K562 (cell line): ENCODE data around the gene SELENOI. TPM values are rescaled to one million over a fixed set of nuclear protein-coding genes. Genes with fewer than 3 reads are reported as not detected.
"Not testable (repeated sequence)": the region's sequence is repeated elsewhere in the genome, so short reads cannot be mapped to it uniquely, and the experiment has no call there.

ENCODE experiments used
- ATAC-seq: fragments of 200-7000 bp; cut with Tn5 transposase; 3 replicates; pipeline ENCODE4 v1.9.1; 2020; ENCODE audit warnings: moderate library complexity
- BruUV-seq: library from RNA; stranded (reverse); fragments of 400-500 nt; replicated peaks from 2 replicates; lab custom pipeline; 2021; lab: Mats Ljungman, UMichigan
- CTCF ChIA-PET: fragments of 300-600 bp; formaldehyde crosslinking; extraction: SDS; loops from one replicate; lab custom pipeline; 2021; ENCODE audit warnings: low intra/inter-chr PET ratio; lab: Yijun Ruan, JAX
- POLR2A ChIA-PET: fragments of 300-600, 350-650 bp; sonication (Branson Sonifier 250); formaldehyde crosslinking; extraction: SDS; loops from one replicate; lab custom pipeline; 2021; ENCODE audit warnings: antibody characterized with exemption, inconsistent platforms; lab: Yijun Ruan, JAX
- DNase-seq, 4 experiments: peaks; one replicate each; pipeline versions ENCODE4 v3.0.0 to v3.0.0-alpha.2; 2011 to 2018; ENCODE audit warnings: low spot score in 3 of 4, mixed read lengths in 3 of 4; ENCODE audit errors: extremely low read depth in 1 of 4
- FAIRE-seq: peaks from 2 replicates; lab custom pipeline; 2011; peaks lifted over from hg19 to GRCh38; lab: Jason Lieb, UNC
- H2AFZ ChIP-seq: 2 replicates; pipeline ENCODE4 v1.6.0; 2011; ENCODE audit warnings: low read depth, low read length, control low read depth, inconsistent platforms
- H3K27ac ChIP-seq: fragments of 200-600 bp; 3 replicates; pipeline ENCODE4 v1.8.0; 2011; ENCODE audit warnings: low read depth, mild to moderate bottlenecking, control low read depth, inconsistent platforms, low read length, moderate library complexity, mixed read lengths; ENCODE audit errors: extremely low read depth
- H3K27me3 ChIP-seq, 2 experiments: fragments of 300-600 bp in 1 of 2; 2 replicates in 1 of 2; 3 replicates in 1 of 2; pipeline versions ENCODE4 v1.6.0 to v1.8.0; 2011; ENCODE audit warnings: inconsistent platforms in 2 of 2, low read length in 2 of 2, mild to moderate bottlenecking in 1 of 2, mixed read lengths in 1 of 2, moderate library complexity in 1 of 2; ENCODE audit not compliant: control insufficient read depth in 2 of 2, insufficient read depth in 2 of 2
- H3K36me3 ChIP-seq: fragments of 300-600 bp; 3 replicates; pipeline ENCODE4 v1.8.0; 2011; ENCODE audit warnings: mild to moderate bottlenecking, low read length, inconsistent platforms; ENCODE audit not compliant: control insufficient read depth, insufficient read depth
- H3K4me1 ChIP-seq, 2 experiments: fragments of 200-600 bp in 1 of 2; replicated peaks in 1 of 2; 2 replicates in 1 of 2; 3 replicates in 1 of 2; pipeline versions ENCODE4 v1.5.1 to v1.8.0; 2011; ENCODE audit warnings: inconsistent platforms in 2 of 2, low read length in 2 of 2, mild to moderate bottlenecking in 1 of 2, mixed read lengths in 1 of 2, moderate library complexity in 1 of 2; ENCODE audit not compliant: control insufficient read depth in 2 of 2, insufficient read depth in 2 of 2
- H3K4me2 ChIP-seq: 2 replicates; pipeline ENCODE4 v1.6.1; 2011; ENCODE audit warnings: low read length, control low read depth, inconsistent platforms, mixed read lengths; ENCODE audit not compliant: insufficient read depth
- H3K4me3 ChIP-seq: fragments of 200-600 bp; sonication (generic), shearing (Covaris generic); 2 replicates; pipeline ENCODE4 v1.5.1; 2016; ENCODE audit warnings: control low read depth, inconsistent platforms
- H3K79me2 ChIP-seq: fragments of 200-600 bp; 3 replicates; pipeline ENCODE4 v1.8.0; 2011; ENCODE audit warnings: low read length, inconsistent platforms; ENCODE audit not compliant: control insufficient read depth, insufficient read depth
- H3K9ac ChIP-seq, 2 experiments: 2 replicates each; pipeline versions ENCODE4 v1.6.0 to v1.6.1; 2011; ENCODE audit warnings: low read depth in 2 of 2, low read length in 2 of 2, control low read depth in 1 of 2, inconsistent platforms in 1 of 2, mild to moderate bottlenecking in 1 of 2, mixed read lengths in 1 of 2; ENCODE audit not compliant: insufficient read depth in 1 of 2
- H3K9me1 ChIP-seq: one replicate; pipeline ENCODE4 v1.6.0; 2011; ENCODE audit warnings: inconsistent platforms, mild to moderate bottlenecking, low read length, moderate library complexity; ENCODE audit not compliant: control insufficient read depth, insufficient read depth
- H3K9me3 ChIP-seq: replicated peaks from 2 replicates; pipeline ENCODE4 v1.5.1; 2011; ENCODE audit warnings: low read depth, low read length, inconsistent platforms; ENCODE audit not compliant: control insufficient read depth, insufficient read depth
- H4K20me1 ChIP-seq: replicated peaks from 2 replicates; pipeline ENCODE4 v1.6.1; 2011; ENCODE audit warnings: low read length, inconsistent platforms, mixed read lengths; ENCODE audit not compliant: control insufficient read depth, insufficient read depth
- CSDE1 ChIP-seq, 2 experiments: fragments of 450-650 bp; IDR thresholded peaks; 2 replicates each; pipeline ENCODE4 v1.6.1; 2016; ENCODE audit warnings: mild to moderate bottlenecking in 1 of 2
- FOSL1 ChIP-seq: fragments of 200-800 bp; sonication (Bioruptor generic); conservative IDR thresholded peaks from 2 replicates; pipeline ENCODE4 v1.6.1; 2016; ENCODE audit warnings: missing genetic modification characterization, missing compliant biosample characterization
- SETDB1 ChIP-seq: IDR thresholded peaks from one replicate; pipeline ENCODE4 v1.6.1; 2012; ENCODE audit warnings: low read length, control low read depth, inconsistent platforms
- SP1 ChIP-seq: sonication (generic); formaldehyde crosslinking; IDR thresholded peaks from 2 replicates; pipeline ENCODE4 v1.8.1; 2022; ENCODE audit warnings: mild to moderate bottlenecking, missing genetic modification reagents
- WGBS: fragments of 100-300 bp; shearing (Covaris generic); methylation state at CpG from one replicate; pipeline ENCODE4 v1.1.6; 2016; ENCODE audit warnings: low coverage, mixed read lengths; ENCODE audit not compliant: insufficient coverage; ENCODE audit errors: missing lambda C conversion rate; 5-methylcytosine and 5-hydroxymethylcytosine counted together
- in situ Hi-C: fragments of 300-500 bp; cut with MboI; formaldehyde crosslinking; loops from 4 replicates; pipeline ENCODE4 v1.15.0; 2018; ENCODE audit warnings: inconsistent platforms, mixed read lengths
- intact Hi-C: fragments of 100-400 bp; cut with micrococcal nuclease; formaldehyde crosslinking; loops from 2 replicates; pipeline ENCODE4 v1.14.2; 2022
- polyA plus RNA-seq, 8 experiments: library from polyadenylated mRNA; depleted of rRNA in 4 of 8; stranded (reverse) in 5 of 8; unstranded in 3 of 8; fragments of >200 nt; fragmentation: Nextera tagmentation in 2 of 8; fragmentation: Illumina TruSeq in 1 of 8; extraction: Ambion mirVana in 2 of 8; extraction: Trizol in 1 of 8; gene quantifications; 2 replicates each; pipeline versions ENCODE4 v1.2.1 to v1.2.3, GENCODE V29; 2011 to 2014; ENCODE audit warnings: inconsistent platforms in 1 of 8, missing spikeins in 1 of 8
- total RNA-seq, 7 experiments: library from RNA; depleted of rRNA in 6 of 7; stranded (reverse); fragments of >200 nt in 6 of 7; fragmentation: Illumina TruSeq in 2 of 7; extraction: Trizol in 2 of 7; gene quantifications; 2 replicates each; pipeline versions ENCODE4 v1.2.1 to v1.2.3, GENCODE V29; 2011 to 2021; ENCODE audit warnings: low replicate concordance in 1 of 7

The SELENOI gene
- total and polyA plus RNA-seq, 9 of the 15 experiments (the other 6 are each of a cell fraction or from before 2014, with no cell fraction given), result 9.6 to 46.9 (median 24.4) TPM

DNA sequence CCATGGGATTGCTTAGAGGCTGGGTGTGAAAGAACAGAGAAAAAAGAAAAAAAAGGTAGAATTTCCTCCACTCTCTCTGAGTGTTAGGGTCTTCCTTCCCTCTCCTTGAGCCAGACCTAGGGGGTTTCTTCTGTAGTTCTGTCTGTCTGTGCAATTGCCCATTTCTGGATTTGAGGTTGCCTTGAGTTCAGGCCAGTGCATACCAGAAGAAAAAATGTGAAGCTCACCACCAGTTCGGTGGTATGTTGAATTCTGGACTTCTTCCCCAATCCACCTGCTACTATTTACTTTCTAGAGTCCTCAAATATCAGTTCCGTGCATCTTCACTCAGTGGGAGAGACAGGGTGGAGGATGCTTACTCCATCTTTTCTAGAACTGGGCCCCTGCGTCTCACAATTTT lies 15.3 kb upstream of the SELENOI start:
- H4K20me1 ChIP-seq, result no peaks in the 10 kb centered on the region
- H3K36me3 ChIP-seq, result no peaks in the 10 kb centered on the region
- no peak for FAIRE-seq
- no peak overlapping the region for H3K4me2 ChIP-seq
- ChIA-PET POLR2A (interaction anchor here (1.2 kb wide), 1 partner anchor 86 kb away, joined by 3 read pairs; the partner anchor contains the start of genes HADHA and HADHB), CTCF (interaction anchor here (1.2 to 2.1 kb wide), 2 partner anchors 96 to 139 kb away, joined by 6 to 7 read pairs; no protein-coding TSS in a partner anchor)
- H3K9me3 ChIP-seq, result no peaks in the 10 kb centered on the region
- H3K27ac ChIP-seq, result no peak overlapping the region
- H2AFZ ChIP-seq, result peak overlapping the region; percentile 56
- intact Hi-C loops, result loop anchor here (1.0 to 2.0 kb wide), 2 partner anchors 88 to 159 kb away; no protein-coding TSS in a partner anchor
- BruUV-seq, result no TSS peak
- no peak for TF ChIP-seq SETDB1
- TF ChIP-seq FOSL1 (tag), result 0 out of 2 replicates have a peak, but pooled peaks have one; percentile 2
- TF ChIP-seq CSDE1 (IDR thresholded peaks at IDR 0.05), result no peak
- no peak for TF ChIP-seq SP1 (CRISPR knock-in tag)
- H3K4me3 ChIP-seq, result no peak overlapping the region
- H3K79me2 ChIP-seq, result no peaks in the 10 kb centered on the region
- H3K27me3 ChIP-seq, result no peaks in the 10 kb centered on the region
- no peak for ATAC-seq
- peaks cover 0 to 6% of the 10 kb centered on the region in 2 experiments; a peak in 2 of 5 replicates for H3K4me1 ChIP-seq
- no peaks in the 10 kb centered on the region for H3K9me1 ChIP-seq
- no peak for DNase-seq
- 45% methylated on average over 3 of the region's 3 CpGs for WGBS
- no peak overlapping the region for H3K9ac ChIP-seq
- in situ Hi-C loops, result no loop called here

GRCh38 chr2:26331321-26331720 lies 14.6 kb upstream of the SELENOI start:
- CTCF ChIA-PET, result not testable (repeated sequence)
- intact Hi-C loops, result loop anchor here (2.0 kb wide), 1 partner anchor 89 kb away; no protein-coding TSS in a partner anchor

More at GRCh38 chr2:26331321-26331720, 14.6 kb upstream of the SELENOI start:
- H3K9me3 ChIP-seq, DNase-seq, H3K79me2 ChIP-seq, H3K27me3 ChIP-seq, H3K36me3 ChIP-seq, in situ Hi-C loops, H4K20me1 ChIP-seq, ATAC-seq, H3K4me2 ChIP-seq, H3K4me3 ChIP-seq, H3K9ac ChIP-seq, H3K27ac ChIP-seq, FAIRE-seq, H2AFZ ChIP-seq, H3K9me1 ChIP-seq, BruUV-seq: not testable (repeated sequence)
- POLR2A ChIA-PET, result interaction anchor here (1.0 kb wide), 1 partner anchor 13 kb away, joined by 3 read pairs; no protein-coding TSS in a partner anchor
- 67% methylated on average over 8 of the region's 8 CpGs for WGBS
- H3K4me1 ChIP-seq, result peaks cover 0 to 11% of the 10 kb centered on the region in 2 experiments; a peak in 3 of 5 replicates
